ENCODE measurements around the gene FREM2.

FREM2 gene

GRCh38 chr13:38767506-38768265 is 80.8 kb downstream of the FREM2 start:
- Mint-ChIP-seq H3K4me1 (peaks cover 22% of the 10 kb centered on the region), H3K4me3 (no peak overlapping the region), H3K36me3 (ENCODE audit: low read depth) (peaks cover 4% of the 10 kb centered on the region), H3K27me3 (ENCODE audit: low read depth, poor library complexity) (no peaks in the 10 kb centered on the region), H3K9me3 (no peaks in the 10 kb centered on the region), H3K27ac (no peak overlapping the region)
- TF ChIP-seq, protein P1, sequence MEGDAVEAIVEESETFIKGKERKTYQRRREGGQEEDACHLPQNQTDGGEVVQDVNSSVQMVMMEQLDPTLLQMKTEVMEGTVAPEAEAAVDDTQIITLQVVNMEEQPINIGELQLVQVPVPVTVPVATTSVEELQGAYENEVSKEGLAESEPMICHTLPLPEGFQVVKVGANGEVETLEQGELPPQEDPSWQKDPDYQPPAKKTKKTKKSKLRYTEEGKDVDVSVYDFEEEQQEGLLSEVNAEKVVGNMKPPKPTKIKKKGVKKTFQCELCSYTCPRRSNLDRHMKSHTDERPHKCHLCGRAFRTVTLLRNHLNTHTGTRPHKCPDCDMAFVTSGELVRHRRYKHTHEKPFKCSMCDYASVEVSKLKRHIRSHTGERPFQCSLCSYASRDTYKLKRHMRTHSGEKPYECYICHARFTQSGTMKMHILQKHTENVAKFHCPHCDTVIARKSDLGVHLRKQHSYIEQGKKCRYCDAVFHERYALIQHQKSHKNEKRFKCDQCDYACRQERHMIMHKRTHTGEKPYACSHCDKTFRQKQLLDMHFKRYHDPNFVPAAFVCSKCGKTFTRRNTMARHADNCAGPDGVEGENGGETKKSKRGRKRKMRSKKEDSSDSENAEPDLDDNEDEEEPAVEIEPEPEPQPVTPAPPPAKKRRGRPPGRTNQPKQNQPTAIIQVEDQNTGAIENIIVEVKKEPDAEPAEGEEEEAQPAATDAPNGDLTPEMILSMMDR (IDR thresholded peaks at IDR 0.05): no peak
- DNase-seq: no peak

- TF ChIP-seq, protein P1 (IDR thresholded peaks at IDR 0.05): no peak
- peaks cover 14% of the 10 kb centered on the region for H3K4me1 Mint-ChIP-seq
- no peaks in the 10 kb centered on the region for H3K27me3 Mint-ChIP-seq (ENCODE audit: low read depth, poor library complexity)
- no peak for DNase-seq
- H3K9me3 Mint-ChIP-seq: no peaks in the 10 kb centered on the region
- no peak overlapping the region for H3K27ac Mint-ChIP-seq
- no peak overlapping the region for H3K4me3 Mint-ChIP-seq
- peaks cover 4% of the 10 kb centered on the region for H3K36me3 Mint-ChIP-seq (ENCODE audit: low read depth)
Measured at GRCh38 chr13:38769526-38769925, 82.6 kb downstream of the FREM2 start.

DNA sequence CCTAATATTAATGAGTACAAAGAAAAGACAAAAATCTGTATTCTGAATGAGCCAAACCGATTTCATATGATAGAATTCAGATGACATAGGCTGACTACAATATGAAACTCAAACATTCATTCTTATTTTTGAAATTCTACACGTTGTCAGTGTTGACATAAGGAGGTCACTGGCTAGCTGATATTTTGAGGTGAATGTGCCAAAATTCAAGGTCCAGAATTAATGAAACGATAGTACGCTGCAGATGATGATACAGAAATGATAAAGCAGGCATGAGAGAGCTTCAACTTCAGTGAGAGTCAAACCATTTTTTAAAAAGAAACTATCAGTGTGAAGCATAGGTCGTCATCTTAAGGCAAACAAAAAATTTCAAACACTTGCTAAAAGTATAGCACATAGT is 88.2 kb downstream of the FREM2 start:
- no peak overlapping the region for H3K27ac Mint-ChIP-seq
- H3K9me3 Mint-ChIP-seq: peaks cover 3% of the 10 kb centered on the region
- TF ChIP-seq, protein P1 (IDR thresholded peaks at IDR 0.05): no peak
- no peak overlapping the region for H3K4me3 Mint-ChIP-seq
- H3K27me3 Mint-ChIP-seq (ENCODE audit: low read depth, poor library complexity): no peaks in the 10 kb centered on the region
- H3K36me3 Mint-ChIP-seq (ENCODE audit: low read depth): peaks cover 4% of the 10 kb centered on the region
- no peak for DNase-seq
- peaks cover 4% of the 10 kb centered on the region for H3K4me1 Mint-ChIP-seq

GRCh38 chr13:38777347-38778119 is 90.7 kb downstream of the FREM2 start:
- TF ChIP-seq, protein P1 (IDR thresholded peaks at IDR 0.05): no peak
- Mint-ChIP-seq H3K4me3 (no peak overlapping the region), H3K27ac (no peak overlapping the region), H3K27me3 (ENCODE audit: low read depth, poor library complexity) (no peaks in the 10 kb centered on the region), H3K9me3 (peaks cover 3% of the 10 kb centered on the region), H3K4me1 (no peaks in the 10 kb centered on the region), H3K36me3 (ENCODE audit: low read depth) (peaks cover 4% of the 10 kb centered on the region)
- no peak for DNase-seq

DNA sequence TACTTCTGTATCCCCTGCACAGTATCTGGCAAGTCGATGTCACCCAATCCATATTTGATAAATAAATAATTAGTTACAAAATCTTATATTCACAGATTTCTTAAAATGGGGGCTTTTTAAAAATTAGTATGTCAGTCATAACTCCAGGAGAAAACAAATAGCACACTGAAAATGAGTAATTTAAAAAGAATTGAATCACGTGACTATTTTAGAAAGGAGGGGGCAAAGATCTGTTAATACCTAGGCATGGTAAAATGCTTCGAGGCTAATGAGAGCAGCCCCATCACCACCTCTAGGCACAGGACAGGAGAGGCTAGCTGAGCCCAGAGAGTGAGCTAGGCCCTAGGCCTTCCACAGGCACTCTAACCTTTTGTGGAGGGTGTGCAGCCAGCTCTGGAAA is 94.7 kb downstream of the FREM2 start:
- H3K4me3 Mint-ChIP-seq: no peak overlapping the region
- TF ChIP-seq, protein P1 (IDR thresholded peaks at IDR 0.05): no peak
- H3K27ac Mint-ChIP-seq: no peak overlapping the region
- peaks cover 3% of the 10 kb centered on the region for H3K9me3 Mint-ChIP-seq
- H3K4me1 Mint-ChIP-seq: peaks cover 26% of the 10 kb centered on the region
- no peaks in the 10 kb centered on the region for H3K27me3 Mint-ChIP-seq (ENCODE audit: low read depth, poor library complexity)
- H3K36me3 Mint-ChIP-seq (ENCODE audit: low read depth): peaks cover 4% of the 10 kb centered on the region
- no peak for DNase-seq

All from nephron progenitor cell (in vitro differentiated cells).